ENCODE results near the gene NRARP. TPM values are rescaled to one million over a fixed set of nuclear protein-coding genes. Genes with fewer than 3 reads are reported as not detected.

The NRARP gene
- total RNA-seq, 1 experiment from 2014 or later: 32.6 TPM

DNA sequence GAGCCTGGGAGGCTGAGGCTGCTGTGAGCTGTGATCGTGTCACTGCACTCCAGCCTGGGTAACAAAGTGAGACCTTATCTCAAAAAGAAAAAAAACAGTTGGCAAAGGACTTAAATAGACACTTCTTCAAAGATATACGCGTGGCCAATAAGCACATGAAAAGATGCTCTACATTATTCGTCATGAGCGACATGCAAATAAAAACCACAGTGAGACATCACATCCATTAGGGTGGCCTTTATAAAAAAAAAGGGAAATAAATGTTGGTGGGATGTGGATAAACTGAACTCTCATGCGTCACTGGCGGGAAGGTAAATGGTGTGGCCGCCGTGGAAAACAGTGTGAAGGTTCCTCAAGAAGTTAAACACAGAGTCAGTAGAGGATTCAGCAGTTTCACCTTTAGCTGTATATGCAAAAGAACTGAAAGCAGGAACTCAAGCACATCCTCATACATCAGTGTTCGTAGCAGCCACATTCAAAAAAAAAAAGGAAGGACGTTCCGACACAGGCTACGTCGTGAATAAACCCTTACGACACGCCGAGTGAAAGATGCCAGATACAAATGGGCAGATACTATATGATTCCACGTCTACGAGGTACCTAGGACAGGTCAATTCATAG lies 24.5 kb upstream of the NRARP start:
- Mint-ChIP-seq H3K36me3 (ENCODE audit: insufficient read depth, unreplicated experiment) (peaks cover 7% of the 10 kb centered on the region), H3K4me1 (ENCODE audit: low read depth, unreplicated experiment) (no peaks in the 10 kb centered on the region), H3K9me3 (ENCODE audit: low read depth, unreplicated experiment) (peaks cover 7% of the 10 kb centered on the region), H3K27ac (ENCODE audit: unreplicated experiment) (no peak overlapping the region), H3K27me3 (ENCODE audit: unreplicated experiment) (no peaks in the 10 kb centered on the region), H3K4me3 (ENCODE audit: low read depth, unreplicated experiment) (no peak overlapping the region)
- TF ChIP-seq CTCF (IDR thresholded peaks at IDR 0.05; ENCODE audit: unreplicated experiment): no peak
- no TSS peak for BruUV-seq (replicated peaks)
- CTCF ChIA-PET: no interaction called here
- DNase-seq: no peak
- intact Hi-C loops (cut with micrococcal nuclease; ENCODE audit: unreplicated experiment): no loop called here

DNA sequence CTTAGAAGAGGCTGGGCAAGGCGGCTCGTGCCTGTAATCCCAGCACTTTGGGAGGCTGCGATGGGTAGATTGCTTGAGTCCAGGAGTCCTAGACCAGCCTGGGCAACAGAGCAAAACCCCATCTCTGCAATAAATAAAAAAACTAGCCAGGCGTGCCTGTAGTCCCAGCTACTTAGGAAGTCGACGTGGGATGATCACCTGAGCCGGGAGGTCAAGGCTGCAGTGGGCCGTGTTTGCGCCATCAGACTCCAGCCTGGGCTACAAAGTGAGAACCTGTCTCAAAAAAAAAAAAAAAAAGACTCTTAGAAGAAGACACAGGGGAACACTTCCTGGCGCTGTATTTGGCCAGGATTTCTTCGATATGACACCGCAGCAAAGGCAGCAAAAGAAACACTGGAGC lies 23.7 kb upstream of the NRARP start:
- no TSS peak for BruUV-seq (replicated peaks)
- TF ChIP-seq CTCF (IDR thresholded peaks at IDR 0.05; ENCODE audit: unreplicated experiment): no peak
- Mint-ChIP-seq H3K27ac (ENCODE audit: unreplicated experiment) (no peak overlapping the region), H3K36me3 (ENCODE audit: insufficient read depth, unreplicated experiment) (peaks cover 7% of the 10 kb centered on the region), H3K4me3 (ENCODE audit: low read depth, unreplicated experiment) (no peak overlapping the region), H3K4me1 (ENCODE audit: low read depth, unreplicated experiment) (no peaks in the 10 kb centered on the region), H3K27me3 (ENCODE audit: unreplicated experiment) (no peaks in the 10 kb centered on the region), H3K9me3 (ENCODE audit: low read depth, unreplicated experiment) (peaks cover 7% of the 10 kb centered on the region)
- CTCF ChIA-PET: no interaction called here
- intact Hi-C loops (cut with micrococcal nuclease; ENCODE audit: unreplicated experiment): no loop called here
- DNase-seq: no peak

DNA sequence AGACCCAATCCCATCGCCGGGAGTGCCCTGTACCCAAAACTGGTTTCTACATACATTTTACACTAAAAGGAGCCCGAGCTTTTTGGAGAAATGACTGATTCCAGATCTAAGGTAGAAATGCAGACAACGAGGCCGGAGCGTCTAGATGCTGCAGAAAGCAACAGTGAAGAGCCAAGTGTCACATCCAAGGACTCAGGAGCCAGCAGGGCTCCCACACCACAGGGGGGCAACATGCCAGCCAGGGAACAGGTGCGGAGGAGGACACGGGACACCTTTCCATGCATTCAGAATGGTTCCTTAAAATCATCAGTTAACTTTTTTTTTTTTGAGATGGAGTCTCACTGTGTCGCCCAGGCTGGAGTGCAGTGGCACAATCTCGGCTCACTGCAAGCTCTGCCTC lies 23.1 kb upstream of the NRARP start:
- H3K27me3 Mint-ChIP-seq (ENCODE audit: unreplicated experiment): no peaks in the 10 kb centered on the region
- intact Hi-C loops (cut with micrococcal nuclease; ENCODE audit: unreplicated experiment): no loop called here
- H3K27ac Mint-ChIP-seq (ENCODE audit: unreplicated experiment): no peak overlapping the region
- H3K4me1 Mint-ChIP-seq (ENCODE audit: low read depth, unreplicated experiment): no peaks in the 10 kb centered on the region
- peaks cover 1% of the 10 kb centered on the region for H3K9me3 Mint-ChIP-seq (ENCODE audit: low read depth, unreplicated experiment)
- CTCF ChIA-PET: no interaction called here
- peaks cover 4% of the 10 kb centered on the region for H3K36me3 Mint-ChIP-seq (ENCODE audit: insufficient read depth, unreplicated experiment)
- BruUV-seq (replicated peaks): no TSS peak
- DNase-seq: no peak
- no peak for TF ChIP-seq CTCF (IDR thresholded peaks at IDR 0.05; ENCODE audit: unreplicated experiment)
- H3K4me3 Mint-ChIP-seq (ENCODE audit: low read depth, unreplicated experiment): no peak overlapping the region

DNA sequence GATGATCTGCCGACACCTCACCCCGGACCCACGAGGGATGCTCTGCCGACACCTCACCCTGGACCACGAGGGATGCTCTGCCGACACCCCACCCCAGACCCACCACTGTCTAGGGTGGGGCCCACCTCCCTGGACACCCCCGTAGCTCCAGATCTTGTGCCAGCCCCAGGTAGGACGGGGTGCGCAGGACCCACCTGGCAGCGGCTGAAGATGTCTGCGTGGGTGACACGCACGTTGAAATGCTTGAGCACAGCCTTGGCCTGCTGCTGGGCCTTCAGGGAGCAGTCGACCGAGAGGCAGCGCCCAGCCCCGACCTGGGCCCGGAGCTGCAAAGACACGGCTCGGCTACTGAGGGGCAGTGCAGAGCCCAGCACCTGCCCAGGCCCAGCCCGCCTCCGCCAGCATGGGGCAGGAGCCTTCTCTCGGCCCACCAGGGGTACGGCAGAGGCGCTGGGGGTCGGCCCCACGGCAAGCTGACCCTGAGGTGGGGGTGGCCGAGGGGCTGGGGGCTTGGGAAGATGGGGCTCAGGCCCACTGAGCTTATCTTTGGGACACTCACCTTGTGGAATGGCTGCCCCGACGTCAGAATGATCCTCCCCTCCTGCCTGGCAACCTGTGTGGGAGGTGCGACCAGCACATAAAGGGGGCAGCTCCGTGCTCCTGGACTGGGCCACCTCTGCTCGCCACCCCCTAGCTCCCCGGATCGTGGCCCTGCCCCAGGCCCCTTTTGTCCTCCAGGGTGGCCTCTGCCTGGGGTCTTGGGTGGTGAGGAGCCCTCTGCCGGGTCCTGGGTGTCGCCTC lies 21.7 kb upstream of the NRARP start:
- Mint-ChIP-seq H3K4me3 (ENCODE audit: low read depth, unreplicated experiment) (no peak overlapping the region), H3K4me1 (ENCODE audit: low read depth, unreplicated experiment) (no peaks in the 10 kb centered on the region), H3K9me3 (ENCODE audit: low read depth, unreplicated experiment) (no peaks in the 10 kb centered on the region), H3K27ac (ENCODE audit: unreplicated experiment) (no peak overlapping the region), H3K36me3 (ENCODE audit: insufficient read depth, unreplicated experiment) (peaks cover 2% of the 10 kb centered on the region), H3K27me3 (ENCODE audit: unreplicated experiment) (no peaks in the 10 kb centered on the region)
- no peak for TF ChIP-seq CTCF (IDR thresholded peaks at IDR 0.05; ENCODE audit: unreplicated experiment)
- intact Hi-C loops (cut with micrococcal nuclease; ENCODE audit: unreplicated experiment): no loop called here
- BruUV-seq (replicated peaks): no TSS peak
- CTCF ChIA-PET: no interaction called here
- DNase-seq: no peak

Measured in Calu3 (cell line).